Vagina (tissue), 2 donors: ENCODE data around the gene GSG1L. TPM values are rescaled to one million over a fixed set of nuclear protein-coding genes. Genes with fewer than 3 reads are reported as not detected.
A peak's percentile ranks its signal among the peaks of the same experiment; 100 is the strongest.

ENCODE experiments used
- DNase-seq, 2 donors: peaks; one replicate each; pipeline ENCODE4 v3.0.0-alpha.2; 2017; ENCODE audit errors: extremely low spot score in 2 of 2
- H3K27ac ChIP-seq: fragments of 200-600 bp; sonication (generic); one replicate; pipeline ENCODE4 v1.5.1; 2019
- H3K27me3 ChIP-seq: fragments of 200-600 bp; sonication (generic); one replicate; pipeline ENCODE4 v1.5.1; 2019
- H3K36me3 ChIP-seq, 2 donors: fragments of 200-600 bp; sonication (generic); one replicate each; pipeline ENCODE4 v1.5.1; 2017 to 2019
- H3K4me1 ChIP-seq: fragments of 200-600 bp; sonication (generic); one replicate; pipeline ENCODE4 v1.5.1; 2019
- H3K4me3 ChIP-seq, 2 donors: fragments of 200-600 bp; sonication (generic); 1 replicate in 1 of 2; 2 replicates in 1 of 2; pipeline ENCODE4 v1.5.1; 2016 to 2019
- H3K9me3 ChIP-seq: fragments of 200-600 bp; sonication (generic); one replicate; pipeline ENCODE4 v1.5.1; 2019
- CTCF ChIP-seq, 3 experiments: fragments of 450-650 bp in 2 of 3; fragments of 200-600 bp in 1 of 3; sonication (generic) in 1 of 3; IDR thresholded peaks; one replicate each; pipeline ENCODE4 v1.5.1; 2017 to 2019; ENCODE audit warnings: antibody characterized with exemption in 3 of 3, mild to moderate bottlenecking in 2 of 3, moderate library complexity in 2 of 3
- POLR2A ChIP-seq, 2 donors: fragments of 450-650 bp; IDR thresholded peaks; one replicate each; pipeline ENCODE4 v1.6.1; 2017; ENCODE audit warnings: antibody characterized with exemption in 2 of 2, mild to moderate bottlenecking in 2 of 2, moderate library complexity in 2 of 2
- POLR2AphosphoS5 ChIP-seq, 2 donors: sonication (generic); formaldehyde crosslinking; IDR thresholded peaks; one replicate each; pipeline ENCODE4 v1.9.0; 2017; ENCODE audit warnings: antibody characterized with exemption in 2 of 2, mild to moderate bottlenecking in 2 of 2, low read depth in 1 of 2; ENCODE audit not compliant: insufficient read depth in 1 of 2
- intact Hi-C: fragments of 100-400 bp; cut with DNase I; formaldehyde crosslinking; loops from one replicate; pipeline ENCODE4 v1.15.1; 2023
- total RNA-seq: library from RNA; depleted of rRNA; stranded (reverse); fragments of >200 nt; gene quantifications from one replicate; pipeline ENCODE4 v1.2.3, GENCODE V29; 2016

GSG1L gene
- total RNA-seq, 1 donor from 2014 or later, result not detected

- no peaks in the 10 kb centered on the region for H3K4me1 ChIP-seq
- peak overlapping the region in 1 of 2 donors; percentile 37 for H3K4me3 ChIP-seq
- no peaks in the 10 kb centered on the region for H3K36me3 ChIP-seq
- no peak for DNase-seq
- peaks cover 4% of the 10 kb centered on the region for H3K27me3 ChIP-seq
- TF ChIP-seq CTCF (IDR thresholded peaks at IDR 0.05) (no peak), POLR2AphosphoS5 (IDR thresholded peaks at IDR 0.05; ENCODE audit: insufficient read depth in 1 of 2, low read depth in 1 of 2) (no peak), POLR2A (IDR thresholded peaks at IDR 0.05) (no peak)
- H3K27ac ChIP-seq, result no peak overlapping the region
- intact Hi-C loops, result no loop called here
- no peaks in the 10 kb centered on the region for H3K9me3 ChIP-seq
These were observed 530 bp downstream of the GSG1L start for GRCh38 chr16:28062847-28063521.

DNA sequence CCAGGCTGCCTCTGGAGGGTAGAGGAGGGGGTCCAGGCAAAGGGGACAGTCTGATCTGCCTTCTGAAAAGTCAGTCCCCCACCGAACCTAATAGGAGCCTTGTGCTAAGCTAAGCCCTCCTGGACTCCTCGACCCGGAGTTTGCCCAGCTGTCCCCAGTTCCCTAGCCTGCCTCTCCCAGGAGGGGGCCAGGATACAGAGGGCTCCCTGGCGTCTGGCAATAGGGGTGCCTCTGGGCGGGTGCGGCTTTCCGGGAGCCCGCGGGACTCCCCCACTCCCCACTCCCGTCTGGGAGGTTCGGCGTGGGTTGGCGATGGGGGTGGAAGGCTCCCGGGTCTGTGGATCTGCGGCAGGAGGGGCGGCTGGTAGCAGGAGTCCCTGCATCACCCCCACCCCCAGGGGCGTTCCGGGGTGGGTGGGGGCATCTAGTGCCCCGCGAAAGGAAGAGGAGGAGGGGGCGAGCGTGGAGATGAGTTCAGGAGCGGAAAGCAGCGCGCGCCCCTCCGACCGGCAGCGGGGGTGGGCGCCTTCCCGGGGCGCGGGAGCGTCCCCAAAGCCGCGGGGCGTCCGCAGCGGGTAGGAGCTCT lies 1.2 kb downstream of the GSG1L start:
- Histone ChIP-seq H3K4me1 (no peaks in the 10 kb centered on the region), H3K9me3 (no peaks in the 10 kb centered on the region), H3K27ac (no peak overlapping the region), H3K4me3 (peak overlapping the region in 1 of 2 donors; percentile 37), H3K36me3 (no peaks in the 10 kb centered on the region), H3K27me3 (peaks cover 4% of the 10 kb centered on the region)
- DNase-seq, result no peak
- no peak for TF ChIP-seq CTCF (IDR thresholded peaks at IDR 0.05)
- TF ChIP-seq POLR2AphosphoS5 (IDR thresholded peaks at IDR 0.05; ENCODE audit: insufficient read depth in 1 of 2, low read depth in 1 of 2), result no peak
- TF ChIP-seq POLR2A (IDR thresholded peaks at IDR 0.05), result no peak
- intact Hi-C loops, result no loop called here

- no peak overlapping the region for H3K4me3 ChIP-seq
- no peaks in the 10 kb centered on the region for H3K4me1 ChIP-seq
- intact Hi-C loops, result no loop called here
- TF ChIP-seq POLR2AphosphoS5 (IDR thresholded peaks at IDR 0.05; ENCODE audit: insufficient read depth in 1 of 2, low read depth in 1 of 2), result no peak
- no peak for TF ChIP-seq CTCF (IDR thresholded peaks at IDR 0.05)
- no peak for TF ChIP-seq POLR2A (IDR thresholded peaks at IDR 0.05)
- no peaks in the 10 kb centered on the region for H3K36me3 ChIP-seq
- no peak for DNase-seq
- no peaks in the 10 kb centered on the region for H3K9me3 ChIP-seq
- no peak overlapping the region for H3K27ac ChIP-seq
- peaks cover 4% of the 10 kb centered on the region for H3K27me3 ChIP-seq
These were observed 2.0 kb downstream of the GSG1L start for GRCh38 chr16:28061352-28062101.

DNA sequence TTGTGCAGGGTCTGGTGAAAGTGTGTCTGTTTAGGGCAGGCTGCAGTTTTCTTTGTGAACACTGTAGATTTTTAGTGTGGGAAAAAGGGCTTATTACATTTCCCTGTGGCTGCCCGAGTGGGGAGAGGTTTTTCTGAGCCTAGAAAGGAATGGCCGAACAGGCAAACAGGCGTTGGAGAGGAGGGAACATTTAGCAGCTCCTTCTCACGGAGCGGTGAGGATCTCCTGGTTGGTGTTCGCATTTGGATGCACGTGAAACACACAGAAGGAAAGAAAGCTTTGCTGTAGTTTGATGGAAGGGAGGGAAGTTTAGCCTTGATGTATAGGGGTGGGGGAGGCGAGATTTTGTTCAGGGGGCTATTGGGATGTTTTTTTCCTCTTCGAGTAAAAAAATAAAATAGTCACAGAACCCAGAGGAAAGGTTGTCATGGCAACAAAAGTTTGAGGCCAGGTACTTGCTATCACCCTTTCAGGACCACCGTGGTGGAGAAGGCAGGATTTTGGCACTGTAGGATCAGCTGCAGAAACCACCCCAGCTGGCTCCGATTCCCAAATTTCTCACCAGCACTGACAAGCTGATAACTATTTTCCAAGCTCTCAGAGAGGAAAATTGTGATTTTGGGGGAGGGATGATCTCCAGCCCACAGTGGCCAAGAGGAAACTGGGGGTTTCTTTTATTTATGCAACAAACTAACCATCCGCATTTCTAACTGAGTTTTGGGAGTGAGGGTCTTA lies 3.5 kb downstream of the GSG1L start:
- H3K27ac ChIP-seq, result no peak overlapping the region
- intact Hi-C loops, result no loop called here

More for the DNA sequence above, 3.5 kb downstream of the GSG1L start:
- Histone ChIP-seq H3K4me1 (no peaks in the 10 kb centered on the region), H3K4me3 (no peak overlapping the region), H3K27me3 (peaks cover 4% of the 10 kb centered on the region), H3K9me3 (no peaks in the 10 kb centered on the region), H3K36me3 (no peaks in the 10 kb centered on the region)
- TF ChIP-seq POLR2AphosphoS5 (IDR thresholded peaks at IDR 0.05; ENCODE audit: insufficient read depth in 1 of 2, low read depth in 1 of 2) (no peak), POLR2A (IDR thresholded peaks at IDR 0.05) (no peak), CTCF (IDR thresholded peaks at IDR 0.05) (no peak)
- DNase-seq, result no peak
